Glutamatergic neuron (in vitro differentiated cells): ENCODE data around the gene SPTLC2. TPM values are rescaled to one million over a fixed set of nuclear protein-coding genes. Genes with fewer than 3 reads are reported as not detected.

Source experiments
- DNase-seq: peaks from one replicate; pipeline ENCODE4 v3.0.0; 2022
- H3K27ac Mint-ChIP-seq: one replicate; pipeline ENCODE4 v1.8.0; 2020; ENCODE audit warnings: mild to moderate bottlenecking, mixed read lengths, inconsistent platforms; ENCODE audit not compliant: unreplicated experiment
- H3K27me3 Mint-ChIP-seq: one replicate; pipeline ENCODE4 v1.8.0; 2020; ENCODE audit warnings: mild to moderate bottlenecking, moderate library complexity, mixed read lengths, inconsistent platforms; ENCODE audit not compliant: unreplicated experiment
- H3K36me3 Mint-ChIP-seq: one replicate; pipeline ENCODE4 v1.8.0; 2020; ENCODE audit warnings: mild to moderate bottlenecking, mixed read lengths, inconsistent platforms; ENCODE audit not compliant: unreplicated experiment
- H3K4me1 Mint-ChIP-seq: one replicate; pipeline ENCODE4 v1.8.0; 2020; ENCODE audit warnings: mild to moderate bottlenecking, low read depth, mixed read lengths, inconsistent platforms; ENCODE audit not compliant: unreplicated experiment
- H3K4me3 Mint-ChIP-seq: one replicate; pipeline ENCODE4 v1.8.0; 2020; ENCODE audit warnings: mild to moderate bottlenecking, mixed read lengths, inconsistent platforms; ENCODE audit not compliant: unreplicated experiment
- H3K9me3 Mint-ChIP-seq: one replicate; pipeline ENCODE4 v1.8.0; 2020; ENCODE audit warnings: mild to moderate bottlenecking, moderate library complexity, mixed read lengths, inconsistent platforms; ENCODE audit not compliant: unreplicated experiment
- total RNA-seq: library from RNA; stranded (reverse); fragmentation: NEBNext Ultra II Directional; extraction: Animal tissue kit (Norgen Biotek cat#: 25700); gene quantifications from one replicate; pipeline ENCODE4 v1.2.1, GENCODE V29; 2021; ENCODE audit not compliant: unreplicated experiment
- TF ChIP-seq, protein P1 (sequence below): fragments of 200-600 bp; sonication (generic); IDR thresholded peaks from one replicate; pipeline ENCODE4 v1.5.0; 2021; ENCODE audit not compliant: partially characterized antibody, unreplicated experiment

Gene SPTLC2
- total RNA-seq, 1 donor from 2014 or later: 33.9 TPM

- Mint-ChIP-seq H3K36me3 (no peaks in the 10 kb centered on the region), H3K27ac (no peak overlapping the region), H3K9me3 (no peaks in the 10 kb centered on the region), H3K4me1 (no peaks in the 10 kb centered on the region), H3K27me3 (no peaks in the 10 kb centered on the region), H3K4me3 (no peak overlapping the region)
- no peak for DNase-seq
- TF ChIP-seq, protein P1, sequence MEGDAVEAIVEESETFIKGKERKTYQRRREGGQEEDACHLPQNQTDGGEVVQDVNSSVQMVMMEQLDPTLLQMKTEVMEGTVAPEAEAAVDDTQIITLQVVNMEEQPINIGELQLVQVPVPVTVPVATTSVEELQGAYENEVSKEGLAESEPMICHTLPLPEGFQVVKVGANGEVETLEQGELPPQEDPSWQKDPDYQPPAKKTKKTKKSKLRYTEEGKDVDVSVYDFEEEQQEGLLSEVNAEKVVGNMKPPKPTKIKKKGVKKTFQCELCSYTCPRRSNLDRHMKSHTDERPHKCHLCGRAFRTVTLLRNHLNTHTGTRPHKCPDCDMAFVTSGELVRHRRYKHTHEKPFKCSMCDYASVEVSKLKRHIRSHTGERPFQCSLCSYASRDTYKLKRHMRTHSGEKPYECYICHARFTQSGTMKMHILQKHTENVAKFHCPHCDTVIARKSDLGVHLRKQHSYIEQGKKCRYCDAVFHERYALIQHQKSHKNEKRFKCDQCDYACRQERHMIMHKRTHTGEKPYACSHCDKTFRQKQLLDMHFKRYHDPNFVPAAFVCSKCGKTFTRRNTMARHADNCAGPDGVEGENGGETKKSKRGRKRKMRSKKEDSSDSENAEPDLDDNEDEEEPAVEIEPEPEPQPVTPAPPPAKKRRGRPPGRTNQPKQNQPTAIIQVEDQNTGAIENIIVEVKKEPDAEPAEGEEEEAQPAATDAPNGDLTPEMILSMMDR: no peak
These were observed 31.1 kb downstream of the SPTLC2 start for GRCh38 chr14:77585385-77585784.

DNA sequence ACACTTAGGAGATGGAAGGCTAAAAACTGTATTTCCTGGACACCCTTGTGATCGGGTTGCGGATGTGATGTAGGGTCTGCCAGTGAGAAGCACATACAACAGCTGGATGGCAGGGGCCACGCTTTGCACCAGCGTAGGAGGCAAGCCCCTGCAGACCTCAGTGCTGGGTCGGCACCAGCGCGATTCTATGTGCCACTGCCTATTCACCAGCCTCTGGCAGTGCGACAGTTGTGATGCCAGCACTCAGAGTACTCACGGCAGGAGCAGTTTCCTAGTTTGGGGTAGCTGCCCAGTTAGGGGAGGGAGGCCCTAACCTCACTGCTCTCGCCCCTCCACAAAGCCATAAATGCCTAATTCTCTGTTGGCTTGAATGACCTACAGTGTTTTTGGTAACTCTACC is 31.6 kb downstream of the SPTLC2 start:
- no peak overlapping the region for H3K27ac Mint-ChIP-seq
- TF ChIP-seq, protein P1: no peak
- H3K4me3 Mint-ChIP-seq: no peak overlapping the region
- no peaks in the 10 kb centered on the region for H3K9me3 Mint-ChIP-seq
- no peaks in the 10 kb centered on the region for H3K4me1 Mint-ChIP-seq
- no peaks in the 10 kb centered on the region for H3K36me3 Mint-ChIP-seq
- H3K27me3 Mint-ChIP-seq: no peaks in the 10 kb centered on the region
- DNase-seq: no peak

- TF ChIP-seq, protein P1: no peak
- H3K4me3 Mint-ChIP-seq: no peak overlapping the region
- DNase-seq: no peak
- H3K9me3 Mint-ChIP-seq: no peaks in the 10 kb centered on the region
- H3K4me1 Mint-ChIP-seq: no peaks in the 10 kb centered on the region
- H3K27me3 Mint-ChIP-seq: no peaks in the 10 kb centered on the region
- no peaks in the 10 kb centered on the region for H3K36me3 Mint-ChIP-seq
- H3K27ac Mint-ChIP-seq: no peak overlapping the region
These were observed 32.8 kb downstream of the SPTLC2 start for GRCh38 chr14:77583657-77584056.

DNA sequence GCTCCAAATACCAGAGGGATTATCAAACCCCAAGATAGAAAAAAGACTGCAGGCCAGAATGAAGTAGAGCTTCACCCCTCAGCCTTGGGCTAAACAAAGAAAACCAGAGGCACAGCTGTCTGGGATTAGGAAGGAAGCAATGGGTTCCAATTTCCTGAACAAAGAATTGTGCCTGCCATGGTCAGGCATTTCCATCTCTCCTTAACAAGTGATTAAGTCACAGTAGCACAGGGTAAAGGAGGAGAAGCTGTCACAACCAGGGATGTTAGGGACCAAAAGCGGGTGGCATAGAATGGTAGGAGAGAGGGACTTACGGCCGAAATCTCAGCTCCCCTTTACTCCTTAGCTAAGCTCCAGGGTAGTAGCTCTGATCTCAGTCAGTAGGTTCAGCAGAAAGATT is 33.9 kb downstream of the SPTLC2 start:
- no peaks in the 10 kb centered on the region for H3K36me3 Mint-ChIP-seq
- DNase-seq: no peak
- no peak overlapping the region for H3K27ac Mint-ChIP-seq
- H3K4me1 Mint-ChIP-seq: no peaks in the 10 kb centered on the region
- H3K9me3 Mint-ChIP-seq: no peaks in the 10 kb centered on the region
- no peak overlapping the region for H3K4me3 Mint-ChIP-seq
- no peaks in the 10 kb centered on the region for H3K27me3 Mint-ChIP-seq
- TF ChIP-seq, protein P1: no peak

DNA sequence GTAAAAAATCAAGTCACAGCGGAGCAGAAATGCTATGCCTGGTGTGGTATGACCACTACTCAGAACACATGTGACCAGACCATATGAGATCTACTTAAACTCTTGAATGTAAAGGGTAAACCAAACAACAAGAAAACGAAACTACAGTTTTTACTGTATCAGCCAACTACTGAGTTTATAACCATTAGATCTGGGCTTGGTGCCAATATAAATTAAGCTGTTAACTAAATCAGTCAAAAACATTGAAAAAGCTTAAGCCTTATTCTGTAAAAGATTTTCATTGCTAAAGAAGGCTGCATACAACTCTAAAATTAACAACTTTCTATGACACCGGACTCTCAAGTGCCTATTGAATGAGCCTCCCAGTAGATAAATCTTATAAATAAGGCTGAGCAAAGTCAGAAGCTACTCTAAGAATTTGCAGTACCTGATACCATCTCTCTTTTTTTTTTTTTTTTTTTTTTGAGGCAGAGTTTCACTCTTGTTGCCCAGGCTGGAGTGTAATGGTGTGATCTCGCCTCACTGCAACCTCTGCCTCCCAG is 35.4 kb downstream of the SPTLC2 start:
- no peaks in the 10 kb centered on the region for H3K27me3 Mint-ChIP-seq

More for the DNA sequence above, 35.4 kb downstream of the SPTLC2 start:
- no peak overlapping the region for H3K27ac Mint-ChIP-seq
- H3K9me3 Mint-ChIP-seq: no peaks in the 10 kb centered on the region
- no peaks in the 10 kb centered on the region for H3K4me1 Mint-ChIP-seq
- no peak overlapping the region for H3K4me3 Mint-ChIP-seq
- no peaks in the 10 kb centered on the region for H3K36me3 Mint-ChIP-seq
- DNase-seq: no peak
- TF ChIP-seq, protein P1: no peak
